Sigmoid colon (tissue), 7 donors: ENCODE measurements around the gene LRRC8A. TPM values are rescaled to one million over a fixed set of nuclear protein-coding genes. Genes with fewer than 3 reads are reported as not detected.

Experiments
- DNase-seq: peaks from one replicate; pipeline ENCODE4 v3.0.0-alpha.2; 2019
- H3K27ac ChIP-seq, 4 donors: fragments of 200-600 bp; sonication (generic); one replicate each; pipeline ENCODE4 v1.5.1; 2016 to 2019; ENCODE audit warnings: mild to moderate bottlenecking in 1 of 4
- H3K27me3 ChIP-seq, 3 donors: fragments of 200-600 bp; sonication (generic); one replicate each; pipeline ENCODE4 v1.5.1; 2019; ENCODE audit warnings: mild to moderate bottlenecking in 1 of 3
- H3K36me3 ChIP-seq, 4 donors: fragments of 200-600 bp; sonication (generic); one replicate each; pipeline ENCODE4 v1.5.1; 2016 to 2019
- H3K4me1 ChIP-seq, 4 donors: fragments of 200-600 bp; sonication (generic); one replicate each; pipeline ENCODE4 v1.5.1; 2017 to 2019
- H3K4me3 ChIP-seq, 4 donors: fragments of 200-600 bp; sonication (generic); one replicate each; pipeline ENCODE4 v1.5.1; 2017 to 2019; ENCODE audit warnings: mild to moderate bottlenecking in 2 of 4, moderate library complexity in 1 of 4
- H3K9me3 ChIP-seq, 4 donors: fragments of 200-600 bp in 3 of 4; sonication (generic) in 3 of 4; one replicate each; pipeline versions ENCODE4 v1.5.1 to v1.6.1; 2013 to 2019
- CTCF ChIP-seq, 4 experiments: fragments of 450-650 bp in 3 of 4; fragments of 200-600 bp in 1 of 4; IDR thresholded peaks; one replicate each; pipeline ENCODE4 v1.5.1; 2016 to 2019; ENCODE audit warnings: antibody characterized with exemption in 4 of 4, mild to moderate bottlenecking in 3 of 4, moderate library complexity in 2 of 4
- EP300 ChIP-seq, 4 donors: sonication (generic); formaldehyde crosslinking; IDR thresholded peaks; one replicate each; pipeline ENCODE4 v1.6.1; 2017; ENCODE audit warnings: antibody characterized with exemption in 4 of 4
- POLR2A ChIP-seq, 2 donors: fragments of 450-650 bp; IDR thresholded peaks; one replicate each; pipeline ENCODE4 v1.6.1; 2016; ENCODE audit warnings: antibody characterized with exemption in 2 of 2, mild to moderate bottlenecking in 2 of 2, moderate library complexity in 2 of 2
- POLR2AphosphoS5 ChIP-seq, 4 donors: sonication (generic); formaldehyde crosslinking; IDR thresholded peaks; one replicate each; pipeline ENCODE4 v1.6.1; 2017; ENCODE audit warnings: antibody characterized with exemption in 4 of 4
- WGBS, 2 donors: extraction: QIAGEN DNeasy Blood & Tissue Kit; methylation state at CpG; one replicate each; pipeline ENCODE4 v1.1.7; 2013; 5-methylcytosine and 5-hydroxymethylcytosine counted together
- intact Hi-C: fragments of 100-400 bp; cut with DNase I; formaldehyde crosslinking; loops from one replicate; pipeline ENCODE4 v1.15.1; 2023
- polyA plus RNA-seq, 3 donors: library from polyadenylated mRNA; stranded (reverse); fragments of 200-250 nt; gene quantifications; one replicate each; pipeline ENCODE4 v1.2.3, GENCODE V29; 2013
- total RNA-seq, 4 donors: library from RNA; depleted of rRNA; stranded (reverse); fragments of >200 nt; gene quantifications; one replicate each; pipeline ENCODE4 v1.1.0, GENCODE V29; 2016
- donor health status: healthy with polysubstance abuse.
- donor health status: Bipolar disorder and iron deficiency.
- donor health status: healthy.

LRRC8A gene
- total and polyA plus RNA-seq, 7 donors: 4.8 to 59.5 (median 26.0) TPM

- intact Hi-C loops: no loop called here
- DNase-seq: no peak
- WGBS, 2 donors: 88 to 94% methylated on average over 5 of the region's 5 CpGs
Observed at GRCh38 chr9:128860937-128861336, 21.0 kb upstream of the LRRC8A start.

GRCh38 chr9:128861501-128861900 is 20.4 kb upstream of the LRRC8A start:
- no peak overlapping the region for H3K27ac ChIP-seq
- 79 to 81% methylated on average over 6 of the region's 6 CpGs for WGBS, 2 donors
- no peaks in the 10 kb centered on the region for H3K9me3 ChIP-seq
- intact Hi-C loops: no loop called here
- H3K4me1 ChIP-seq: no peaks in the 10 kb centered on the region
- DNase-seq: no peak
- H3K36me3 ChIP-seq: no peaks in the 10 kb centered on the region
- TF ChIP-seq CTCF (IDR thresholded peaks at IDR 0.05) (no peak), EP300 (IDR thresholded peaks at IDR 0.05) (no peak)
- H3K27me3 ChIP-seq: no peaks in the 10 kb centered on the region
- H3K4me3 ChIP-seq: no peak overlapping the region

More at GRCh38 chr9:128860937-128861336, 21.0 kb upstream of the LRRC8A start:
- H3K27me3 ChIP-seq: no peaks in the 10 kb centered on the region
- TF ChIP-seq CTCF (IDR thresholded peaks at IDR 0.05) (no peak), EP300 (IDR thresholded peaks at IDR 0.05) (no peak), POLR2AphosphoS5 (IDR thresholded peaks at IDR 0.05) (no peak), POLR2A (IDR thresholded peaks at IDR 0.05) (no peak)
- H3K27ac ChIP-seq: no peak overlapping the region
- no peak overlapping the region for H3K4me3 ChIP-seq
- no peaks in the 10 kb centered on the region for H3K36me3 ChIP-seq
- H3K9me3 ChIP-seq: no peaks in the 10 kb centered on the region
- H3K4me1 ChIP-seq: no peaks in the 10 kb centered on the region

GRCh38 chr9:128862401-128862851 is 19.5 kb upstream of the LRRC8A start:
- WGBS, 2 donors: 22 to 70% methylated on average over 6 of the region's 6 CpGs
- no peak overlapping the region for H3K4me3 ChIP-seq
- no peaks in the 10 kb centered on the region for H3K4me1 ChIP-seq
- no peak for DNase-seq
- intact Hi-C loops: no loop called here
- H3K36me3 ChIP-seq: no peaks in the 10 kb centered on the region
- H3K9me3 ChIP-seq: no peaks in the 10 kb centered on the region
- H3K27ac ChIP-seq: no peak overlapping the region
- no peaks in the 10 kb centered on the region for H3K27me3 ChIP-seq
- TF ChIP-seq POLR2A (IDR thresholded peaks at IDR 0.05): no peak
- no peak for TF ChIP-seq CTCF (IDR thresholded peaks at IDR 0.05)
- no peak for TF ChIP-seq POLR2AphosphoS5 (IDR thresholded peaks at IDR 0.05)
- no peak for TF ChIP-seq EP300 (IDR thresholded peaks at IDR 0.05)

GRCh38 chr9:128863647-128864046 is 18.3 kb upstream of the LRRC8A start:
- intact Hi-C loops: loop anchor here (1.0 kb wide), 1 partner anchor 65 kb away; no protein-coding TSS in a partner anchor
- no peaks in the 10 kb centered on the region for H3K36me3 ChIP-seq
- no peaks in the 10 kb centered on the region for H3K27me3 ChIP-seq
- DNase-seq: peak; percentile 88
- 21 to 26% methylated on average over 10 of the region's 10 CpGs for WGBS, 2 donors
- H3K27ac ChIP-seq: no peak overlapping the region
- H3K4me3 ChIP-seq: no peak overlapping the region
- no peak for TF ChIP-seq POLR2A (IDR thresholded peaks at IDR 0.05)
- no peak for TF ChIP-seq POLR2AphosphoS5 (IDR thresholded peaks at IDR 0.05)
- peak; percentile 85 to 100 (median 94) for TF ChIP-seq CTCF (IDR thresholded peaks at IDR 0.05)
- no peak for TF ChIP-seq EP300 (IDR thresholded peaks at IDR 0.05)
- no peaks in the 10 kb centered on the region for H3K9me3 ChIP-seq
- H3K4me1 ChIP-seq: no peaks in the 10 kb centered on the region
